ENCODE measurements around the gene WDR19.

DNA sequence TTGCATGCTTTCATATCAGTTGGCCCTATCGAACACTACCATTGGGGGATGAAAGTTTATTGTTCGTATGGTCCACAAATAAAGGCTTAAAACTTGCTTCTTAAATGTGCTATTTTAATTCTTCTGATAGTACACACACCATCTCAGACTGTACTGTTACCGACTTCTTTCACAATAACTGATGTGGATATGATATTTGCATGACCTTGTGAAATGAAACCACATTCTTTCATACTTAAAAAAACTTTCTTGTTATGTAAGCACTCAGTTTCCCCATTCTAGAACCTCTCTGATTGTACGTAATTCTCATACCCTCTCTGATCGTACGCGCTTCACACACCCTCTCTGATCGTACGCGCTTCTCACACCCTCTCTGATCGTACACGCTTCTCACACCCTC, 12.0 kb upstream of the WDR19 start:
- TF ChIP-seq CTCF (IDR thresholded peaks at IDR 0.05; ENCODE audit: low read length) (no peak), EZH2 (IDR thresholded peaks at IDR 0.05; ENCODE audit: borderline replicate concordance, low read length) (no peak)
